ENCODE data around the gene SIPA1.

SIPA1 gene

DNA sequence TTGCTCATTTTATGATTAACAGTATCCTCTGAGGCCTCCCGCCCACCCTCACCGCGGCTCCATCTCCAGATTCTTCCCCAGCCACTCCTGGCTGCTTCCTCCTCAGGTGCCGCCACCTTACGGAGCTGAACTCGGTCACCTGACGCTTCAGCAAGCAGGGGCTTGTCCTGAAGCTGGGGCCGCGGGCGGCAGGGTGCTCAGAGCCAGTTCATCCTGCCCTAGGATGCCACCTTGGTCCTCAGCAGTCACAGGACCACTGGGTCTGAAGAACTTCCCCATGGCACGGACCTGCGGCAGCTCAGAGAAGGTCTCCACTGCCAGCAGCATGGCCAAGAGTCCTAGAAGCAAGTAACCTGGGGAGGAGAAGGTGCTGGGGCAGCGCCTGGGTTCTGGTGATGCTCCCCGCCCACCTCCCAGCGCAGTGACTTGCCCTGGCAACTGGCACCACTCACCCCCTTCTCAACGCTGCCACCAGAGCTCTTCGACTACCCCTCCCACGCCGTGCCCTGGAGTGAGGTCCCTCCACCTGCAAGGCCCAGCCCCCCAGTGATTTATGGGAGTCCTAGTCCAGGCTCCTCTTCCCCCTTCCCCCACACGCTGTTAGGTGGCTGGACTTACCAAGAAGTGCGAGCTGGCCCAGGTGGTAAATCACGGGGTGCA is 44.9 kb upstream of the SIPA1 start:
- TF ChIP-seq, protein P1, sequence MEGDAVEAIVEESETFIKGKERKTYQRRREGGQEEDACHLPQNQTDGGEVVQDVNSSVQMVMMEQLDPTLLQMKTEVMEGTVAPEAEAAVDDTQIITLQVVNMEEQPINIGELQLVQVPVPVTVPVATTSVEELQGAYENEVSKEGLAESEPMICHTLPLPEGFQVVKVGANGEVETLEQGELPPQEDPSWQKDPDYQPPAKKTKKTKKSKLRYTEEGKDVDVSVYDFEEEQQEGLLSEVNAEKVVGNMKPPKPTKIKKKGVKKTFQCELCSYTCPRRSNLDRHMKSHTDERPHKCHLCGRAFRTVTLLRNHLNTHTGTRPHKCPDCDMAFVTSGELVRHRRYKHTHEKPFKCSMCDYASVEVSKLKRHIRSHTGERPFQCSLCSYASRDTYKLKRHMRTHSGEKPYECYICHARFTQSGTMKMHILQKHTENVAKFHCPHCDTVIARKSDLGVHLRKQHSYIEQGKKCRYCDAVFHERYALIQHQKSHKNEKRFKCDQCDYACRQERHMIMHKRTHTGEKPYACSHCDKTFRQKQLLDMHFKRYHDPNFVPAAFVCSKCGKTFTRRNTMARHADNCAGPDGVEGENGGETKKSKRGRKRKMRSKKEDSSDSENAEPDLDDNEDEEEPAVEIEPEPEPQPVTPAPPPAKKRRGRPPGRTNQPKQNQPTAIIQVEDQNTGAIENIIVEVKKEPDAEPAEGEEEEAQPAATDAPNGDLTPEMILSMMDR (conservative IDR thresholded peaks at IDR 0.05; ENCODE audit: control insufficient read depth, insufficient read depth, low read depth, low read length): no peak
- DNase-seq (ENCODE audit: low read depth): no peak
- no peak overlapping the region for H3K4me3 ChIP-seq (ENCODE audit: control insufficient read depth, low read depth, low read length)

- no peak for DNase-seq (ENCODE audit: low read depth)
- TF ChIP-seq, protein P1 (conservative IDR thresholded peaks at IDR 0.05; ENCODE audit: control insufficient read depth, insufficient read depth, low read depth, low read length): peak; percentile 70
- H3K4me3 ChIP-seq (ENCODE audit: control insufficient read depth, low read depth, low read length): no peak overlapping the region
These were observed 44.1 kb upstream of the SIPA1 start for GRCh38 chr11:65593518-65594414.

DNA sequence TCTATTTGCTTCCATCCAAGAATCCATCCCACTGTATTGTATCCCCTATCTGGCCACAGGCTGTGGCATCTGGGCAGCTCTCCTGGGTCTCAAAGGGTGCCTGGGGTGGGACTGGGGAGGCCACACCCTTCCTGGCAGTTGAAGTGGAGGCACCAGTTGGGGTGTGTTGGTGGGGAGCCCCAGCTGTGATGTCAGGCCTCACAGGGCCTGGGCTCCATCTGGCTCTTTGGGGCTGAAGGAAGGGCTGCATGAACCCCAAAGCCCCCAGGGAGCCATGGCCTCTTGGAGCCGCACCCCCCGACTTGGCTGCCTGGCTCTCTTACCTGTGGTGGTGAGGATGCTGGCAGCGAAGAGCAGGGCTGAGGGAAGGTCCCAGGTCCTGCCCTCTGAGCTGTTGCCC is 42.8 kb upstream of the SIPA1 start:
- no peak overlapping the region for H3K4me3 ChIP-seq (ENCODE audit: control insufficient read depth, low read depth, low read length)
- TF ChIP-seq, protein P1 (conservative IDR thresholded peaks at IDR 0.05; ENCODE audit: control insufficient read depth, insufficient read depth, low read depth, low read length): no peak
- DNase-seq (ENCODE audit: low read depth): no peak

GRCh38 chr11:65595543-65596281 is 42.2 kb upstream of the SIPA1 start, which contains the start of gene KCNK7:
KCNK7 (minus strand) TSS chr11:65595800; CDS start chr11:65595772, 28 bp downstream.
- DNase-seq (ENCODE audit: low read depth): no peak
- TF ChIP-seq, protein P1 (conservative IDR thresholded peaks at IDR 0.05; ENCODE audit: control insufficient read depth, insufficient read depth, low read depth, low read length): no peak
- no peak within 1 kb of the TSS for H3K4me3 ChIP-seq (ENCODE audit: control insufficient read depth, low read depth, low read length)

GRCh38 chr11:65596520-65596919 is 41.4 kb upstream of the SIPA1 start:
- H3K4me3 ChIP-seq (ENCODE audit: control insufficient read depth, low read depth, low read length): no peak overlapping the region
- TF ChIP-seq, protein P1 (conservative IDR thresholded peaks at IDR 0.05; ENCODE audit: control insufficient read depth, insufficient read depth, low read depth, low read length): no peak
- no peak for DNase-seq (ENCODE audit: low read depth)

GRCh38 chr11:65598258-65598699 is 39.6 kb upstream of the SIPA1 start:
- DNase-seq (ENCODE audit: low read depth): no peak
- H3K4me3 ChIP-seq (ENCODE audit: control insufficient read depth, low read depth, low read length): no peak overlapping the region
- TF ChIP-seq, protein P1 (conservative IDR thresholded peaks at IDR 0.05; ENCODE audit: control insufficient read depth, insufficient read depth, low read depth, low read length): no peak

Measured in fibroblast of mammary gland (primary cell).